Activated effector memory CD4-positive, alpha-beta T cell treated with anti-CD3 and anti-CD28 coated beads, Interleukin-2, amount 50 U/mL, for 16 hours (primary cell): ENCODE data around the gene PRMT6.
"Not testable (repeated sequence)": the region's sequence is repeated elsewhere in the genome, so short reads cannot be mapped to it uniquely, and the experiment has no call there.

Experiments used
- DNase-seq: peaks from one replicate; pipeline ENCODE4 v3.0.0-alpha.2; 2020

The PRMT6 gene

GRCh38 chr1:107056426-107057196, at the start of gene PRMT6:
PRMT6 (plus strand) TSS chr1:107056674; CDS start chr1:107056716, 42 bp downstream.
- DNase-seq, result peak; percentile 93

DNA sequence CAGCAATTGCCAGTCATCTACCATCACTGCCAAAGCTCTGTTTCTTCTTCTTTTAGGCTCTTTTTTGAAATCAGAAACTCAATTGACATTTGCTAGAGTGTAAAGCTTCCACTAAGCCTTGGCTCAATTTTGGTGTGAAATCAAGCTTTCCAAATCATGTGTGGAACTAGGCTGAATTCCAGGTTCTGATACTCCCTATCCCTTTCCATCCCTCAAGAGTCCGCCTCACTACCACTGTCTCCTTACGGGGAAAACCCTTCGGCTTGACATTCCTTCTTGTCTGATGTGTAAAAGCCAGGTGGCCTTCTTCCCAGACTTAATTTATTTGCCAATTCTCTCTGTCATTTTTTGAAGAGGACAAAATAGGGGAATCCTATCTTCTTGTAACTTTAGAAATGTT, 47.2 kb upstream of the PRMT6 start:
- no peak for DNase-seq

- no peak for DNase-seq
Observed at GRCh38 chr1:107010582-107010981, 45.9 kb upstream of the PRMT6 start.

- DNase-seq, result no peak
Observed at GRCh38 chr1:107016376-107016978, 40.0 kb upstream of the PRMT6 start.

- no peak for DNase-seq
Observed at GRCh38 chr1:107018445-107018844, 38.0 kb upstream of the PRMT6 start.

DNA sequence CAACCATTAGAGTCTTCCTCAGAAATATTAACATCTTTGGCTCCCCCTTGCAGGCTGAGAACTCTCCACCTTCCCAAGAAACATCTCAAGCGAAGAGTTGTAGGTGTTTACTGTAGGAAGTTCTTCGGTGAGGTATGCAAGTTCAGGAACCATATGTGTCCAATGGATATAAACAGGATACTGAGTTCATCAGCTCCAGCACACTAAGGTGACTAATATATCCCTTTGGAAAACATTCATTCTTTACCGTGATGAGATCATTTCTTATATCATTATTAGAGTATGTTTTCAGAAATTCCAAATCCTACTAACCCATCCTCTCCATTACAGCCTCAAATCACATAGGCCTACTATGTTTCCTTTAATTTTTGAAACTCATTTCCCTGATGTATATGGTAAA, 37.3 kb upstream of the PRMT6 start:
- DNase-seq, result no peak

DNA sequence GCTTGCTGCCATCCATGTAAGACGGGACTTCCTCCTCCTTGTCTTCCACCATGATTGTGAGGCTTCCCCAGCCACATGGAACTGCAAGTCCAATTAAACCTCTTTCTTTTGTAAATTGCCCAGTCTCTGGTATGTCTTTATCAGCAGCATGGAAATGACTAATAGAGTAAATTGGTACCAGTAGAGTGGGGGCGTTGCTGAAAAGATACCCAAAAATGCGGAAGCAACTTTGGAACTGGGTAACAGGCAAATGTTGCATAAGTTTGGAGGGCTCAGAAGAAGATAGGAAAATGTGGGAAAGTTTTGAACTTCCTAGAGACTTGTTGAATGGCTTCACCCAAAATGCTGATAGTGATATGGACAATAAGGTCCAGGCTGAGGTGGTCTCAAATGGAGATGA, 17.6 kb upstream of the PRMT6 start:
- not testable (repeated sequence) for DNase-seq

DNA sequence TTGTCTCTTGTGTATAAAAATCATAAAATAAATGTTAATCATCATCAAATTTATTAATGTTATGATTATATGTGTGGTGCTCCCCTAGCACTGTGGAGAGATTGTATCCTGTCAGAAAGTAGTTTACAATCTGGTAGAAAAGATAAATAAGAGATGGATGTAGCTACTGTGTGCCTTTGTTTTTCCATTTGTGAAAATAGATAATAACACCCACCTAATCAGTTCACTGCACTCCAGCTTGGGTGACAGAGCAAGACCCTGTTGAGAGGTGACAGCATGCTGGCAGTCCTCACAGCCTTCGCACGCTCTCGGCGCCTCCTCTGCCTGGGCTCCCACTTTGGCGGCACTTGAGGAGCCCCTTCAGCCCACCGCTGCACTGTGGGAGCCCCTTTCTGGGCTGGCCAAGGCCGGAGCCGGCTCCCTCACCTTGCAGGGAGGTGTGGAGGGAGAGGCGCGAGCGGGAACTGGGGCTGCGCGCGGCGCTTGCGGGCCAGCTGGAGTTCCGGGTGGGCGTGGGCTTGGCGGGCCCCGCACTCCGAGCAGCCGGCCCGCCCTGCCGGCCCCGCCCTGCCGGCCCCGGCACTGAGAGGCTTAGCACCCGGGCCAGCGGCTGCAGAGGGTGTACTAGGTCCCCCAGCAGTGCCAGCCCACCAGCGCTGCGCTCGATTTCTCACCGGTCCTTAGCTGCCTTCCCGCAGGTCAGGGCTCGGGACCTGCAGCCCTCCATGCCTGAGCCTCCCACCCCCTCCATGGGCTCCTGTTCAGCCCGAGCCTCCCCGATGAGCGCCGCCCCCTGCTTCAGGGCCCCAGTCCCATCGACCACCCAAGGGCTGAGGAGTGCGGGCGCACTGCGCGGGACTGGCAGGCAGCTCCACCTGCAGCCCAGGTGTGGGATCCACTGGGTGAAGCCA, 11.9 kb upstream of the PRMT6 start:
- not testable (repeated sequence) for DNase-seq

GRCh38 chr1:107047602-107048001, 8.9 kb upstream of the PRMT6 start:
- no peak for DNase-seq

DNA sequence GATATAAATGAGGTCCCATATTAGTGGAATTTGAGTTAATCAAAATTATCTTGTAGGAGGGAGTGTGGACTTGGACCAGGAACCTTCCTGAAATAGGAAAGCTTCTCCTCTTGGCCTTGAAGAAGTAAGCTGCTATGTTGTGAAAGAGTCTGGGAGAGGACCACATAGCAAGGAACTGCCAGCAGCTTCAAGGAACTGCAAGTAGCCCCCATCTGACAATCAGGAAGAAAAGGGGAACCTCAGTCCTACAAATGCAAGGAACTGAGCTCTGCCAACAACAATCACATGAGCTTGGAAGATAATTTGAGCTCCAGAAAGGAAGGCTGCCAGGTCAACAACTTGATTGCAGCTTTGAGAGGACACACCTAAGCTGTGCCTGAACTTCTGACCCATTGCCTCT, 8.2 kb upstream of the PRMT6 start:
- DNase-seq, result no peak

DNA sequence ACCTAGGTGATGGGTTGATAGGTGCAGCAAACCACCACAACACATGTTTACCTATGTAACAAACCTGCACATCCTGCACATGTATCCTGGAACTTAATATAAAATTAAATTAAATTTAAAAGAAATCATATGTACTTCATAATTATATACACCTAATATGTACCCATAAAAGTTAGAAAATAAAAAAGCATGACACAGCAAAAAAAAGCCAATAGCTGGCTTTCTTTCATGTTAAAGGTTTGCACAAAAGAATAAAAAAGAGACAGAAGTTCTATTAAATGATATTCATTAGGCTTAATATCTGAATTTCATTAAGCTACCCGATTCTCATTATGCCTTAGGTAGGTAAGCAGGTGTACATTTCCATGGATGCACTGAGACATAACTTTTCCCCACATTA, 5.2 kb upstream of the PRMT6 start:
- no peak for DNase-seq

- DNase-seq, result not testable (repeated sequence)
Observed at GRCh38 chr1:107055919-107056425, 502 bp upstream of the PRMT6 start.

DNA sequence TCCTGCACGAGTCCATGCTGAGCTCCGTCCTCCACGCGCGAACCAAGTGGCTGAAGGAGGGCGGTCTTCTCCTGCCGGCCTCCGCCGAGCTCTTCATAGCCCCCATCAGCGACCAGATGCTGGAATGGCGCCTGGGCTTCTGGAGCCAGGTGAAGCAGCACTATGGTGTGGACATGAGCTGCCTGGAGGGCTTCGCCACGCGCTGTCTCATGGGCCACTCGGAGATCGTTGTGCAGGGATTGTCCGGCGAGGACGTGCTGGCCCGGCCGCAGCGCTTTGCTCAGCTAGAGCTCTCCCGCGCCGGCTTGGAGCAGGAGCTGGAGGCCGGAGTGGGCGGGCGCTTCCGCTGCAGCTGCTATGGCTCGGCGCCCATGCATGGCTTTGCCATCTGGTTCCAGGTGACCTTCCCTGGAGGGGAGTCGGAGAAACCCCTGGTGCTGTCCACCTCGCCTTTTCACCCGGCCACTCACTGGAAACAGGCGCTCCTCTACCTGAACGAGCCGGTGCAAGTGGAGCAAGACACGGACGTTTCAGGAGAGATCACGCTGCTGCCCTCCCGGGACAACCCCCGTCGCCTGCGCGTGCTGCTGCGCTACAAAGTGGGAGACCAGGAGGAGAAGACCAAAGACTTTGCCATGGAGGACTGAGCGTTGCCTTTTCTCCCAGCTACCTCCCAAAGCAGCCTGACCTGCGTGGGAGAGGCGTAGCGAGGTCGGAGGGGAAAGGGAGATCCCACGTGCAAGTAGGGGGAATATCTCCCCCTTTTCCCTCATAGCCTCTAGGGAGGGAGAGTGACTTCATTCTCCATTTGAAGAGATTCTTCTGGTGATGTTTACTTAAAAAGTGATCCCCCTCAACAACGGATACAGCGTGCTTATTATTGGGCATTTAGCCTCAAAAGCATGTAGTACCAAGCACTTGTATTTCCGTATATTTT, 991 bp downstream of the PRMT6 start:
- peak; percentile 79 for DNase-seq

- no peak for DNase-seq
Observed at GRCh38 chr1:107058245-107059032, 2.0 kb downstream of the PRMT6 start.

DNA sequence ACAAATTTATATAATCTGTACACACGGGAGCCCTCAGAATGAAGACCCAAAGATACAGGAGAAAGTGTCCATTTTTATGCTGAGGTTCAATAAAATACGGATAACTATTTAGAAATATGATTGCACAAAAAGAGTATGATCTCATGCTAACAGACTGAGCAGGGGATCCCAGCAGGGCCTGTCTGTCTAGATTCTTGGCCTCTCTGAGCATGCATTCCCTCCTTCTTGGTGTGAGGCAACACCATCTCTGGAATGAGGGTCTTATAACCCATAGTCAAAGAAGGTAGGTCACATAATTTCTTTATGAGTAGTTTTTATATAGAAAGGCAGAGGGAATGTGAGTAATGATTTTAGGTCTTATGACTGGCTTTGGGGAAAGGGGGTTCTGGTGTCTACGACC, 5.4 kb downstream of the PRMT6 start:
- DNase-seq, result no peak

- no peak for DNase-seq
Observed at GRCh38 chr1:107073493-107073892, 17.0 kb downstream of the PRMT6 start.

DNA sequence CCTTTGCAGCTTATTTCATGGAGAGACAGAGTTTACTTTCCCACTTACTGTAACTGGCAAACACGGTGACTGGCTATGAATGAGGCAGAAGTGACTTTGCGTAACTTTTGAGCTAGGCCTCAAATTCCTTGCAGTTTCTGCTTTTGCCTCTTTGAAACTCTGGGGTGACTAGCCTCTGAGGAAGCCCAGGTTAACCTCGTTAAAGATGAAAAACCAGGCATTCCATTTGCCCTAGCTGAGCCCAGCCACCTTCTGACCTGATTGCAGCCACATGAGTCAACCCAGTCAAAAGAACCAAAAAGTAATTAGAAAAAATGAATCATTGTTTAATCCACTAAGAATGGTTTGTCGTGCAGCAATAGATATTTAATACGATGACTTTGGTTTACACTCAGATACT, 20.4 kb downstream of the PRMT6 start:
- no peak for DNase-seq

- no peak for DNase-seq
Observed at GRCh38 chr1:107079249-107079648, 22.8 kb downstream of the PRMT6 start.

DNA sequence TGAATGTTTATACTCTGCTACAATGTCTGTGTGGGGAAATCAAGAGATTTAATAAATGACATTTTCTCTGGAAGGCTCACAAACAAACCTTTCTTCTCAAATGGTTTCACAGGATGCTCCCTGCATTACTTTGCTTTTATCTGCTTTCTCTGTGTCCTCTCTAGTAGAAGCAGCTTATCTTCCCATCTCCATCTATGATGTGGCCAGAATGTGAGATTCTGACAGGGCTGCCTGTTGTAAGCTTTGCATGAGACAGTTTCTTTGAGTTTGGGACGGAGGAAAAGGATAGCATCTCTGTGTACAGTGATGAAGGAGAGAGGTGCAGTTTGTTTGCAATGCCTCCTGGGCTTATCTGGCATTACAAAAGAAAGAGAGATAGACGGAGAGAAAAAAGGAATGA, 24.6 kb downstream of the PRMT6 start:
- DNase-seq, result no peak

- DNase-seq, result no peak
Observed at GRCh38 chr1:107091418-107091817, 34.9 kb downstream of the PRMT6 start.

- not testable (repeated sequence) for DNase-seq
Observed at GRCh38 chr1:107093395-107093794, 36.9 kb downstream of the PRMT6 start.
